GM23248 (cell line): Measurements from ENCODE around the gene MSH3.

ENCODE experiments used
- EZH2 ChIP-seq: fragments of 200-600 bp; sonication (generic); IDR thresholded peaks from 2 replicates; pipeline ENCODE4 v1.6.1; 2018; ENCODE audit warnings: antibody characterized with exemption, mild to moderate bottlenecking; ENCODE audit not compliant: insufficient read depth, poor library complexity, severe bottlenecking
- EZH2phosphoT487 ChIP-seq: fragments of 200-600 bp; sonication (generic); IDR thresholded peaks from 2 replicates; pipeline ENCODE4 v1.6.1; 2018; ENCODE audit warnings: antibody characterized with exemption, moderate library complexity, mild to moderate bottlenecking, low read depth; ENCODE audit not compliant: insufficient read depth

- TF ChIP-seq EZH2phosphoT487 = no peak
- no peak for TF ChIP-seq EZH2
Measured at GRCh38 chr5:80711938-80712337, 57.5 kb downstream of the MSH3 start.
